Measurements from ENCODE around the gene RAD51B.

Gene RAD51B

DNA sequence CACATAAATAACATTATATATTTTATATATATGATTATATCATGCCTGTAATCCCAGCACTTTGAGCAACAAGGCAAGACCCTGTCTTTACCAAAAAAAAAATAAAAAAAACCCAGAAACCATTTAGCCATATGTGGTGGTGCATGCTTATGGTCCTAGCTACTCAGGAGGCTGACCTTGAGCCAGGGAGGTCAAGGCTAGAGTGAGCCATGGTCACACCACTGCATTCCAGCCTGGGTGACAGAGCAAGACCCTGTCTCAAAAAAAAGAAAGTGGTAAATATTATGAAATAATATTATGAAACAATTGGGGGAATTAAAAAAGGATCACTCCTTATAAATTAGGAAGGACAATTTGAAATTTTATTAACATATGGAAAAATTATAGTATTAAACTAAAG lies 16.0 kb downstream of the RAD51B start:
- no peak for DNase-seq

DNA sequence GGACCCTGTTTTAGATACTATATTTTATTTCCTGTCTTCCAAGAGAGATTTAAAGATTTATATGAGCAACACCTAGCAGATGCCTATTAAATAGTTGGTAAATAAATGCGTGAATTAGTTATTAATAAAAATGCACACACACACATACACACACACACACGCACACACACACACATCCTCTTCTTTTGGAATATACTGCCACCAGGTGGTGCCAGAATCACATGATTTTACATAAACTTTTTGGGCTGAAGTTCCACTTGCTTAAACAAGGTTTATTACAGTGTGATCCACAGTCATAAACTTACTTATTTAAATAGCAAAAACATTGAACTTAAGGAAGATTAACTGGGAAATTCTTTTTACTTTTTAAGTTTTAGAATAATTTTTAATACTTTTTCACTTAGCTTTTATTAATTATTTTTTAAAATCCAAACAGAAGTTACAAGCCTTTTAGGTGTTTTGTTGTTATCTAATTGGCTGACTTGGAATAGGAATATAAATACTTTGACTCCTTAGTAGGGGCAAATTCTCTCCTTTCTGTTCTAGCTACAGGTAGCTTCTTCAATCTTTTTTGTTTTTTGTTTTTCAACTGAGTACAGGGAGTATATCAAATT lies 17.5 kb downstream of the RAD51B start:
- peak; percentile 1 for DNase-seq

DNA sequence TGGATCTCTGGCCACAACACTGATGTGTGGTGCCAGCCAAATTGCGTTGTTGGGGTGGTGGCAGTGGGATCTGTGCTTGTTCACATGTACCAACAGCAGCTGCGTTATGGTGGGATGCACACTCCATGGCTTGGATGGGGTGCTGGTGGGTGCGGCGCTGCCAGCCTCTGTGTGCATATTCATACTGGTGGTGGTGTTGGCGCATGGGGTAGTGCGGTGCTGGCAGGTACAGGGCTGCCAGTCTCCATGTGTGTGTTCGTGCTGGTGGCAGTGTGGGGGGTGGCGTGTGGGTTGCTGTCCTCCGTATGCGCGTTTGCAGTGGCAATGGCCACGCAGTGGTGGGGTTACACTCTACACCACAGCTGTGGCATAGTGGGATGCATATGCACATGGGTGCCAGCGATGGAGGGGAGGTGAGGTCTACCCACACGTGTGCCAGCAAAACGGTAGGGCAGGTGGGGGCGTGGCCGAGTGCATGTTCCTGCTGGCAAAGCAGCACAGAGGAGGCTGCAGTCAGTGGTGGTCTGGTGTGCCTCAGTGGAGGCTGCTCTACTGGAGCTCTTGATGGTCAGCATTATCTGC lies 26.5 kb downstream of the RAD51B start:
- no peak for DNase-seq

DNA sequence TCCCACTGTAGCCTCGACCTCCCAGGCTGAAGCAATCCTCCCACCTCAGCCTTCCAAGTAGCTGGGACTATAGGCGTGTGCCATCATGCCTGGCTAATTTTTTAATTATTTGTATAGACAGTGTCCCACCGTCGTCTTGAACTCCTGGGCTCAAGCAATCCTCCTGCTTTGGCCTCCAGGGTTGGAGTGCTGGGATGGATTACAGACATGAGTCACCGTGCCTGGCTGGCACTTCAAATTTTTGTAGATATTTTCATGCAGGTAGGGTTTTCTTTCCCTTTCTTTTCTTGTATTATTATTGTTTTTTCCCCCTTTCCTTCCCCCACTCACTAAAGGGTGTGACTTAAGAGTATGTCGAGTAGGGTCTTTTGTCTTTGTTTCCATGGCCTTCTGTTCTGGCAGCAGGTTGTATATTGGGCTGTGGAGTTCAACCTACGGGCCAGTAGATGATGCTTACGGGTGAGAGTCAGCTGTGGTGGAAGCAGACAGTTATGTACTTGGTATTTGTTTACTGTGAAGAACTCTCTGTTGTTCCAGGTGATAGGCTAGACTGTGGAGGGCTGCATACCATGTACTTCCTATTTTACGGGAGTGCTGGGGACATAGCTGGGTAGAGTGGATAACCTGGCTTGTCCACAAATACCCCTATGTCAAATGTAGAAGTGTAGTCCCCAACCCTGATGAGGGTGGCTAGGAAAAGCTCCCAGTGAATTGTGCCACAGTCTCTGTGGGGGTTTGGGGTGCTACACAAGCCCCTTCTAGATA lies 30.7 kb downstream of the RAD51B start:
- DNase-seq, result no peak

DNA sequence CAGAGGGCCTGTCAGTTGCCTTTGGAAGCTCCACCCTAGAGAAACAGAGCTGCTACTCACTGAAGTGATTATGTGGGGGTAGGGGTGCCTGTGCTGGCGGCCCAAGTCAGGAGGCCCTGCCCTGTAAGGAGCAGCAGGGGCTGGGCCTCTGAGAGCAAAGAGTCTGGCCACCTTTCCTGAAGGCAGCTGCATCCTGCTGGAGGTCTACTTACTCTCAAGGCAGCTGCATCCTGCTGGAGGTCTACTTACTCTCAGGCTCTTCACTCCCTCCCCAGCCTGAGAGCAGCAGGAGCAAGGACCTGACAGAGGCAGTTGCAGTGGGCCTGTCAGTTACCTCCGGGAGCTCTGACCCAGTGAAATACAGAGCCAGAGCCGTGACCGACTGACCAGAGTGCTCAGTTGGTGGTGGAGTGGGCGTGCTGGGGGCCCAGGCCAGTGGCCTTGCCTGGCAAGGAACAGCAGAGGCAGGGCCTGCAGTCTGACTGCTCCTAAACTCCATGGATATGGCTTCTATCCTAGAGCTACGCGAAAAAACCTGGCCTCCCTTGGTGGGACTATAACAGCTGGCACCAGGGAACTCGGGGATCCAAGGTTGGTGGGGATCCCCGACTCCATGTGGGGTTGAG lies 32.3 kb downstream of the RAD51B start:
- no peak for DNase-seq

DNA sequence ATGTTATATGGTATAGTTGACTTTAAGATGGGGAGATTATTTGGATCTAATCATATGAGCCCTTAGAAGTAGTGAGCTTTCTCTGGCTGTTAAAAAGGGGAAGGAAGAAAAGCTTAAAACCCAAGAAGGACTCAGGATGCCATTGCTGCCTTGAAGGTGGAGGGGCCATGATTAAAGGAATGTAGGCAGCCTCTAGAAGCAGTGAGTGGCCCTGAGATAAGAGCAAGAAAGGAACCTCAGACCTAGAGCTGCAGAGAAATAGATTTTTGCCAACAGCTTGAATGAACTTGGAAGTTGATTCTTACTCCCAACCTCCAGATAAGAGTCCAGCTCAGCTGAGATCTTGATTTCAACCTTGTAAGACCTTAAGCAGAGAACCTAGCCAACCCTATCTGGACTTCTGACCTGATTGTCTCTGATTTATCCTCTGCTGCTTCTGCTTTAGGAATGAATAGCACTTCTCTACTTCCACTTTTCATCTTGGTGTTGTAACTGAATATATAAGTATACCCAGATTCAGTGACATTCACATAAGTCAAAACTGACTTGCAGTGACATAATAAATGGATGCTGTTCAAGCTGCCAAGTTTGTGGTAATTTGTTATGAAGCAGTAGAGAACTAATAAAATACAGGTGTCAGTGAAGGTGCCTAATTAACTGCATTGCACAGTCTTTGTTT lies 33.5 kb downstream of the RAD51B start:
- DNase-seq, result no peak

DNA sequence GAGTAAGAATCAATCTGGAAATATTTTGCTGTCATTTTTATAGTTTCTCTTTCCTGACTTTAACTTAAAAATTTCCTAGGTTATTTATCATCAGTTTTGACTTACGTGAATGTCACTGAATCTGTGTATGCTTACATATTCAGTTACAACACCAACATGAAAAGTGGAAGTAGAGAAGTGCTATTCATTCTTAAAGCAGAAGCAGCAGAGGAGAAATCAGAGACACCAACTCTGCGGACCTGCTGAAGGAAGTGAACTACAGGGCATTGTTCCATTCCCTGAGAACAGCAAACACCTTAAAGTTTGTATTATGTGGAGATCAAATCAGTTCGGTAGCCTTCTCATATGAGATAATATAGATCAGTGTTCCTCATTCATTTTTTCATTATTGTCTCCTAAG lies 34.1 kb downstream of the RAD51B start:
- no peak for DNase-seq

DNA sequence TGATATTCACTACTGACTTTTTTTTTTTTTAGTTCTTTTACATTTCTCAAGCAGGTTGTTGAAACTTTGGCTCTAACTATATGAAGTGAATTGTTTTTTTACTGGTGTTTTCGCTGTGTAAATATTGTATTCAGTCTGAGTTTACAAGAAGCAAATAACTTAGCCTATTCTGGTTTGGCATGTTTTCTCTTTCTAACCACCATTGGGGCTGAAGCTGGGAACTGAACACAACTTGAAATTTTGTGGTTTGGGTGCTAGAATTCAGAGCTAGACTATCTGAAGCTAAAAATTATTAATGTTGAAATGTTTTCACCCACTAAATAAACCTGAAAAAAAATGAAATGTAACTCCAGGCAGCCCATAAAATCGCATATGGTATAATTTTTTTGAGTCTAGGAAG lies 37.2 kb downstream of the RAD51B start:
- DNase-seq, result no peak

DNA sequence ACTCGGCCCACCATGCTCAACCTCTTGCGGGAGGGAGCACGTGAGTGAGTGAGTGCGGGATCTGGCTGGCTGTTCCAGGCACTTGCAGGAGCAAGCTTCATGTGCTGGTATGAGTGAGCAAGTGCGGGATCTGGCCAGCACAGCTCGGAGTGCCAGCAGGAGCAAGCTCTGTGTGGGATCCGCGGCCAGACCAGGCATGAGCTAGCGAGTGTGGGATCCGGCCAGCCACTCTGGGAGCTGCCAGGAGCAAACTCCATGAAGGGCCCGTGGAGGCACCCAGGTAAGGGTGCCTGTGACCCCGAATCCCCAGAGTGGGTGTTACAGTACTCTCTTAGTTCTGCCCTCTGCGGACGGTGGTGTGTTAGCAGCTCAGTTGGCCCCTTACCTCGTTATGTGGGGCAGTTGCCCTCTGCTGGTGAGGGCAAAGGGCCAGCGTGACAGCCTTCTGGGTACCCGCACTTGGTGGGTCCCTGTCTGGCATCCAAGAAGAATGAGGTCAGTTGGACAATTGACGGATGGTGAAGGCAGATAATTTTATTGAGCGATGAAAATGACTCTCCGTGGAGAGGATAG lies 38.3 kb downstream of the RAD51B start:
- no peak for DNase-seq

DNA sequence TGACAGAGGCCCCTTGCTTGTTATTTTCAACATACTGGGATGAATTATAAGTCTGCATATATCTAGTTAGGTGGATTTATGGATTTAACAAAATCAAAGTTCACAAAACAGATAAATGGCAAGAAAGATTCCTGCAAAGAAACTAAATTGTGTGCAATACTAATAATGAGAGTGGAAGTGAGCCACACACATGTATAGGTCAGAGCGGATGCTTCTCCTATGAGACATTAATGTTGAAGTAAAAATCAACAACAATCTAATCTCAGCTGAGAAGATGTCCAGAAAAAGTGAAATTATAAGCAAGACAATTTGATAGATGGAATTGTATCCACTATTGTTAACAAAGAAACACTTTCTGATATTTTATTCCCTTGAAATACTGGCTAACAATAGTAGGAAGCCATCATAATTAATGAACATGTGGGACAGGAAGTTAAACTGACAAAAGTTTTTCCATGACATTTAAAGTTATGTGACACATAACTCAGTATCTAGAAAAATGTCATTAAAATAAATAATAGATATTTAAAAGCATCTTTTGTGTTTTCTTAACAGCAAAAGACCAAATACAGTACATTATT lies 39.7 kb downstream of the RAD51B start:
- DNase-seq, result no peak

DNA sequence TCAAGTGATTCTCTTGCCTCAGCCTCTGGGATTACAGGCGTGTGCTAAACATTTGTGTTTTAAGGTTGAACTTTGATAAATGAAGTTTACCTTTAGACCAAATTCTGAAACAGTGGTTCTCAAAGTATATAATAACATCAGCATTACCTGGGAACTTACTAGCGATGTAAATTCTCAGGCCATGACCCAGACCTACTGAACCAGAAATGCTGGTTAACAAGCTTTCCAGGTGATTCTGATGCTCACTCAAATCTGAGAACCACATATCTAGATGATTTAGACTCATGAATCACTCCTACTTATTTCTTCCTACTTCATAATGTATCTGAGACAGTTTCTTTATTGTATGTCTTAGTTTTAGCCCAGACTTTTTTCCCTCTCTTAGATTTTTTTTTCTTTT lies 43.6 kb downstream of the RAD51B start:
- DNase-seq, result no peak

DNA sequence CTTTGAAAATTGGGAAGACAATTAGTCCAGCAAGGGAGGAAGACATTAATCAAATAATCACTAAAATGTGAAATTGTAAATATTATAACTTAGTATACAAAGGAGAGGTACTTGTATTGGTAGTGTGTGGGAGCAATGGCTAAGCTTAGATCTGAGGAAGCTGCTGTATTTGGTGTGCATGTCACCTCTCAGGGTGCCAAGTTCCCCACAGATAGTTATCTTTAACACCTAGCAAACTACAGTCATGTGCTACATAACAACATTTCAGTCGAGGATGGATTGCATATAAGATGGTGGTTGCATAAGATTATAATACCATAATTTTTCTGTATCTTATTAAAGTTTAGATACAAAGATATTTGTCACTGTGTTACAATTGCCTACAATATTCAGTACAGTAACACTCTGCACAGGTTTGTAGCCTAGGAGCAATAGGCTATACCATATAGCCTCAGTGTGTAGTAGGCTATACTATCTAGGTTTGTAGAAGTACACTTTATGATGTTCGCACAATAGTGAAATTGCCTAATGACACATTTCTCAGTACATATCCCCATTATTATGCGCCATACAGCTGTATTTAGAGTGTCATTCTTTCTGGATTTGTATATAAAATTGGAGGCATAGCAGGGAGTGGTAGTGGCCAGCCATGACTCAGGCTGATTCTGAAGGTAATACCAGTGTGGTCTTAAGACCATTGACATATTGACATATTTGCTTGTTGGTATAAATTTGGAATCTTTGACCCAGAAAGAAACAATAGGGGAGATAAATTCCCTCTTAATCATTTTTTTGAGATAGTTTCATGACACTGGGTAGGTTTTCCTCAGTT lies 55.8 kb downstream of the RAD51B start:
- DNase-seq, result no peak

DNA sequence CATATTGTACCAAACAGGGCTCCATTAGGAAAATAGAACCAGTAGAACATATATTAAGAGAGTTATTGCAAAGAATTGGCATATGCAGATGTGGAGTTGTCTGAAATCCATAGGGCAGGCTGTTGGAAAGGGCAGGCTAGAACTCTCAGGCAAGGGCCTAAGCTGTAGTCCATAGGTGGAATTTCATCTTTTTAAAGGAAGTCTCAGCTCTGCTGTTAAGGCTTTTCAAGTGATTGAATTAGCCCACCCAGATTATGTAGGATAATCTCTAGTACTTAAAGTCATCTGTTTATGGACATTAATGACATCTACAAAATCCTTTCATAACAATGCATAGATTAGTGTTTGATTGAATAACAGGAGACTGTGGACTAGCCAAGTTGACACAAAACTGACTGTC lies 59.4 kb downstream of the RAD51B start:
- DNase-seq, result no peak

DNA sequence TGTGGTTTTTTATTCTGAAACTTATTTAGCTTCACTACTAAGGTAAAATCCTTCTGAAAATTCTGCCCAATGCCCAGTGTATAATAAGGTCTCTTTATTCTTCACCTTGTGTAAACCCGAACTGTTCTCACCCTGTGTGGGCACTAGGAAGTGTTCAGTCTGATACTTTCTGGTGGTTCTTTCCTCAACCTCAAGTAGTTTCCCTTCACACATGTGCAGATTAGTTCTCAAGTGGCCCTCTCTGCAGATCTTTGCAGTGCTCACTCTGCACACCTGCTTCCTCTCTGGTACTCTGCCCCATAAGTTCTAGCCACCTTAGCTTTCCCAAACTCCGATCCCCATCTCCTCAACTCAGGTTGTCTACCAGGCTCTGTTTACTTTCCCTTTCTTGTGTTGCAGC lies 61.6 kb downstream of the RAD51B start:
- DNase-seq, result no peak

DNA sequence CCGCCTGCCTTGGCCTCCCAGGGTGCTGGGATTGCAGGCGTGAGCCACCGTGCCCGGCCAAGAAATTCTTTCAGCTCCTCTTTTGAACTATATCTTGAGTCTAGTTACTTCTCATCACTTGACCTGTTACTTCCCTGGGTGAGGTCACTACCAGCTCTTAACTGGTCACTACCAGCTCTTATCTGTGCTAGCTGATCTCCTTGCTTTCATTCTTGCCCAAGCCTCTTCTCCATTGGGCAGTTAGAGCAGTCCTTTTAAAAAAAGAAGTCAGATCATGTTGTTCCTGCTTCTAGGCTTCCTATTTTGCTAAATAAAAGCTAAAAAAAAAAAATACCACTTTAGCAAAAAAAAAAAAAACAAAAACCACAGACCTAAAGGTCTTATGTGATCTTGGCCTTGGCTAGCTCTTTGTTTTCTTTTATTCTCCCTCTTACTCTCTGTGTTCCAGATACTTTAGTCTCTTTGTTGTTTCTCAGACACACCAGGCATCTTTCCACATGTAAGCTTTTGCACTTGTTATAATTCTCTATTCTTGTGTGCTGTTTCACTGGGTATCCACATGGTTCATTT lies 63.5 kb downstream of the RAD51B start:
- DNase-seq, result no peak

DNA sequence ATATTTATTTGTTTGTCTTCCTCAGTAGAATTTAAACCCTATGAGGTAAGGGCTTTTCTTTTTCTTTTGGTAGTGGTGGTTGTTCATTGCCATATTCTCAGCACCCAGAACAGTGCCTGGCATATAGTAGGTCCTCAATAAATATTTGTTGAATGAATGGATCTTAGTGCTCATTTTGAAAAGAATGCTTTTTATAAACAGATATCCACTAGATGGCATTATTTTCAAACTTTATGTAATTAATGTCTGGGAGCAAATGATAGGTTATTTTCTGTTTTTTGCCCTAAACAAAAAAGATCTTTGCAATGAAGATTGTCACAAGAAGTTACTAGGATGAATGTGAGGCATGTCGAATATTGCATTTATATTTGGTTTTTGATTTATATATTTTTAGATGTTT lies 64.1 kb downstream of the RAD51B start:
- no peak for DNase-seq

DNA sequence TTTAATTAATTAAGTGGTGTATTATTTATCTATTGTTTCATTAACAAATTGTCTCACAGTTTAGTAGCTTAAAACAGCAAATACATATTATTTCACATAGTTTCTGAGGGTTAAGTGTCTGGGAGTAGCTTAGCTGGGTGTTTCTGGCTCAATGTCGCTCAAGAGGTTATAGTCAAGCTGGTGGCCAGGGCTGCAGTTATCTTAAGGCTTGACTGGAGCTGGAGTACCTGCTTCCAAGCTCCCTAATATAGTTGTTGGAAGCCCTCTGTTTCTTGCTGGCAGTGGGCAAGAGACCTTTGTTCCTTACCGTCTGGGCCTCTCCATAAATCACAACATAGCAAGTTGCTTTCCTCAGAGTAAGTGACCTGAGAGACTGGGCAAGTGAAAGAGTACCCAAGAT lies 66.6 kb downstream of the RAD51B start:
- no peak for DNase-seq

DNA sequence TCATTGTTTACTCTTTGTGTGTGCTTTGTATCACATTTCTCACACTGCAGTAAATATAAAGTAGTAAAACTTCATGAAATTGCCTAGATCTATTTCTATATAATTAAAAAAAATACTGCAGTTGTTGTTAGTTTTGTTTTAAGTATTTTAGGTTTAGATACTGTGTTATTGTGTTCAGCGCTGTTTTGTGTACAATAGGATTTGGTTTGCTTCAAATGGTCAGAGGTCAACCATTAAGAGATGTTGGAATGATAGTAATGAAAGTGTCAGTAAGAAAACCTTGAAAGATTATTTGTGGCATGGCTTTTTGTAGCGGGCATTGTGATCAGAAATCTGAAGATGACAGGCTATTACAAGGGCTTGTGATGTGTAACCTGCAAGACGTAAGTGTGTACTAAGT lies 67.9 kb downstream of the RAD51B start:
- DNase-seq, result no peak

DNA sequence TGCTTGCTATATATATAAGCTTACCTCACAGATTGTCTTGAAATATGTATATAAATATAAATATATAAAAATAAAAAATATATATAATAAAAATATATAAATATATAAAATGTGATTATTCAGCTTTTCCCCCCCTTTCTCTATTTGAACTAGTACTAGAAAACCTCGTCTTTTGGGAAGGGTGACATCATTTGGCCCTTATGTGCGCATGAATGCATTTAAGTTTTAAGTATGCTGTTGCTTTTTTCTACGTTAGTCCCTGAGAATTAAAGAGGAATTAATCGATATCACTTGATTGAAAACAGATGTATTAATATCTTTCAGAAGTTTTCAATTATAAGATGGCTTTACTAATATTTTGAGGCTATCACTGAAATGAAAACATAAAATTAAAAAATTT lies 69.9 kb downstream of the RAD51B start:
- DNase-seq, result no peak

DNA sequence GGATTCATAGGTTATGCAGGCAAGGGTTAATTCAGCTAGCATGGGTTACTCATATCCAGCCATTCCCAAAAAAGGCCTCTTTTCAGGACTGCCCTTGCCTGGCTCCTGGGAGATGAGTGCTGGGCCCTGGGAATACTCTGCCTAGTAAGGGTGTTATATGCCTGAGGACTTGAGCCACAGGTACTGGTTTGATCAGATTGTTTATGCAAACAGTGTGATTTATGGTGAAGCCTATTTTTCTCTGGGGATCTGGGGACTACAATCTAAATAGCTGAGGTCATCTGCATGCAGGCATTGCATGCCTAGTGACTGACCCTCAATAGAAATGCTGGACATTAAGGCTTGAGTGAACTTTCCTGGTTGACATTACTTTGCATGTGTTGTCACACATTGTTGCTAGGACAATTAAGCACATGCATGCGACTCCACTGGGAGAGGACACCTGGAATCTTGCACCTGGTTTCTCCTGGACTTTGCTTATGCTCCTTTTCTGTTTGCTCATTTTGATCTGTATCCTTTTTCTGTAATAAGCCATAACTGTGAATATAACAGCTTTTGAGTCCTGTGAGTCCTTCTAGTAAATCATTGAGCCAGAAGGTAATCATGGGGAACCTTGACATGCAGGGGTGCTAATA lies 73.0 kb downstream of the RAD51B start:
- no peak for DNase-seq

DNA sequence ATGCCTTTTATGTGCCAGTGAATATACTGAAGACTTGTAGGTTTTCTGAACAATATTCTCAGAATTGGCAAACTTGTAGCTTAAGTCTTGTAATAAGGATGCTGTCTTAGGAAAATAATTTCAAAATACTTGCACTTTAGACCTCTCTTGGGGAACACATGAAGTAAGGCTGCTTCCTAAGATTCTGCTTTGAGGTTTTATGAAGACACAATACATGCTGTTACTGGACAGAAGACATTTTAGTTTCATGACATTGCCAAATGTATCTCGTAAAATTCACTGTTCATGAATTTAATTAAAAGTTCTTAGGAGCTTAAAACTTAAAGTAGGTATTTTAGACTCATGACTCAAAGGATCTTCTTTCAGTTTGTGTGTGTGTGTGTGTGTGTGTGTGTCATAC lies 80.7 kb downstream of the RAD51B start:
- DNase-seq, result no peak
